Nephron progenitor cell (in vitro differentiated cells): Measurements from ENCODE around the gene MAGI1.

Source experiments
- DNase-seq: peaks from one replicate; pipeline ENCODE4 v3.0.0; 2021
- H3K27ac Mint-ChIP-seq: 2 replicates; pipeline ENCODE4 v1.8.0; 2021; ENCODE audit warnings: mild to moderate bottlenecking, moderate library complexity, mixed read lengths
- H3K27me3 Mint-ChIP-seq: 2 replicates; pipeline ENCODE4 v1.8.0; 2021; ENCODE audit warnings: mild to moderate bottlenecking, low read depth, mixed read lengths; ENCODE audit not compliant: poor library complexity
- H3K36me3 Mint-ChIP-seq: 2 replicates; pipeline ENCODE4 v1.8.0; 2021; ENCODE audit warnings: low read depth, mixed read lengths
- H3K4me1 Mint-ChIP-seq: 2 replicates; pipeline ENCODE4 v1.8.0; 2021; ENCODE audit warnings: mixed read lengths
- H3K4me3 Mint-ChIP-seq: 2 replicates; pipeline ENCODE4 v1.8.0; 2021; ENCODE audit warnings: mild to moderate bottlenecking, moderate library complexity, mixed read lengths
- H3K9me3 Mint-ChIP-seq: 2 replicates; pipeline ENCODE4 v1.8.0; 2021; ENCODE audit warnings: mild to moderate bottlenecking, moderate library complexity, mixed read lengths
- TF ChIP-seq, protein P1 (sequence below): fragments of 200-600 bp; sonication (generic); IDR thresholded peaks from 2 replicates; pipeline ENCODE4 v1.5.0; 2021; ENCODE audit warnings: antibody characterized with exemption

The MAGI1 gene

GRCh38 chr3:66012711-66013110, 26.0 kb downstream of the MAGI1 start:
- DNase-seq, result no peak
- H3K4me3 Mint-ChIP-seq, result no peak overlapping the region
- TF ChIP-seq, protein P1, sequence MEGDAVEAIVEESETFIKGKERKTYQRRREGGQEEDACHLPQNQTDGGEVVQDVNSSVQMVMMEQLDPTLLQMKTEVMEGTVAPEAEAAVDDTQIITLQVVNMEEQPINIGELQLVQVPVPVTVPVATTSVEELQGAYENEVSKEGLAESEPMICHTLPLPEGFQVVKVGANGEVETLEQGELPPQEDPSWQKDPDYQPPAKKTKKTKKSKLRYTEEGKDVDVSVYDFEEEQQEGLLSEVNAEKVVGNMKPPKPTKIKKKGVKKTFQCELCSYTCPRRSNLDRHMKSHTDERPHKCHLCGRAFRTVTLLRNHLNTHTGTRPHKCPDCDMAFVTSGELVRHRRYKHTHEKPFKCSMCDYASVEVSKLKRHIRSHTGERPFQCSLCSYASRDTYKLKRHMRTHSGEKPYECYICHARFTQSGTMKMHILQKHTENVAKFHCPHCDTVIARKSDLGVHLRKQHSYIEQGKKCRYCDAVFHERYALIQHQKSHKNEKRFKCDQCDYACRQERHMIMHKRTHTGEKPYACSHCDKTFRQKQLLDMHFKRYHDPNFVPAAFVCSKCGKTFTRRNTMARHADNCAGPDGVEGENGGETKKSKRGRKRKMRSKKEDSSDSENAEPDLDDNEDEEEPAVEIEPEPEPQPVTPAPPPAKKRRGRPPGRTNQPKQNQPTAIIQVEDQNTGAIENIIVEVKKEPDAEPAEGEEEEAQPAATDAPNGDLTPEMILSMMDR, result no peak
- no peak overlapping the region for H3K27ac Mint-ChIP-seq
- no peaks in the 10 kb centered on the region for H3K36me3 Mint-ChIP-seq
- no peaks in the 10 kb centered on the region for H3K9me3 Mint-ChIP-seq
- H3K4me1 Mint-ChIP-seq, result peaks cover 31% of the 10 kb centered on the region
- H3K27me3 Mint-ChIP-seq, result no peaks in the 10 kb centered on the region

DNA sequence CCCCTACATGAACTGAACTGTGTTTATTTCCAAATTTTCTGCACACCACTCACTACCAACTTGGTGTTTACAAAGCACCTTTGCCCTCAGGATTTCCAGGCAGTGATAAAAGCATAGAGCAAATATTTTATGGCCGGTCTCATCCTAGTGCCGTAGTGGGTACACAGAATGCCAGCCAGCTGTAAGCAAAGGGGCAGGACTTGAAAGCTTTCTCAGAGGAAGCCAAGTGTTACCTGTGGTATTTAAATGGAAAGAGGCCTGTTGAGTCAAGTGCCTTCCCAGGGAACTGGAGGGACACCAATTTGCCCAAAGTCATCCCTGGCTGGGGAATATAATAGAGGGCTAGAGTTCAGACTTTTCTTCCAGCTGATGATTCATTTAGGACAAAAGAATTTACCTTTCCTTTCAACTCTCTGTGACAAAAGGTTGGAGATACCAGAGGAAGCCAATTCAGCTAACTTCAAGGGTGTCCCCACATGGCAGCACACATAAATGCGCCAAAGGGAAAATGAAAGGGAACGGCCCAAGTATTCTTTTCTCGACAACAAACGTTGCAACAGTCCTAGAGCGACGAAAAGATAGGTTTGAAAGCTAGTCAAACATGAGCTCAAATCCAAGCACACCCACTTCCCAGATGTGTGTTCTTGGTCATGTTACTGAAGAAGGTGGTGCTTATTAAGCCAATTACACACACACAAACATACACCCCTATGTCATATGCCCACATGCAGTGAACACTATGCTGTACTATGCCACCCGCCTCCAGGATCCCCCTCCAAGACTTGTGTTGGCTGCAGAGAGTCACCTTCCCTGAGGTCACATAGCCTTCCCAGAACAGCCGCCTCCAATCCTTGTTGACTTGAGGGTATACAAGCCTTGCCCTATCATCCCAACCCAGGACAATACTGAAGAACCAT, 27.7 kb downstream of the MAGI1 start:
- DNase-seq, result no peak
- H3K27ac Mint-ChIP-seq, result no peak overlapping the region
- H3K27me3 Mint-ChIP-seq, result no peaks in the 10 kb centered on the region
- H3K36me3 Mint-ChIP-seq, result no peaks in the 10 kb centered on the region
- peaks cover 14% of the 10 kb centered on the region for H3K4me1 Mint-ChIP-seq
- H3K9me3 Mint-ChIP-seq, result no peaks in the 10 kb centered on the region
- TF ChIP-seq, protein P1, result no peak
- no peak overlapping the region for H3K4me3 Mint-ChIP-seq

DNA sequence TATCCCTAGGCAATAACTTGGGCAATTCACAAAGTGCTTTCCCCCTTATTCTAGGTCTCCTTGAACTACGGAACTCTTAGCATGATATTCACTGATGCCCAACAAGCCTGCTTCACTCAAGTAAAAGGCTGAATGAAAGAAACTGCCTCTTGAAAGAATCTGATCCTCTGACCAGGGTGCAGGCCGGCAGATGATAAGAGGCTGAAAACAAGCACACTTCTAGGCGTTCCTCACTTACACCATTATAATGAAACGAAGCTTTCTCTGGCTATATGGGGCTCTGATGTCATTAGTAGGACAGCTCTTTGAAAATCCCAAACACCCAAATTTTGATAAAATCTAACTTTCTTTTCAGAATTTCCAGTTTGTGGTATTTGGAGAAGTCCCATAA, 28.4 kb downstream of the MAGI1 start:
- no peak overlapping the region for H3K27ac Mint-ChIP-seq
- peaks cover 7% of the 10 kb centered on the region for H3K4me1 Mint-ChIP-seq
- H3K9me3 Mint-ChIP-seq, result no peaks in the 10 kb centered on the region
- H3K27me3 Mint-ChIP-seq, result no peaks in the 10 kb centered on the region
- H3K36me3 Mint-ChIP-seq, result no peaks in the 10 kb centered on the region
- no peak overlapping the region for H3K4me3 Mint-ChIP-seq
- DNase-seq, result no peak
- TF ChIP-seq, protein P1, result no peak

- no peak overlapping the region for H3K27ac Mint-ChIP-seq
- peaks cover 17% of the 10 kb centered on the region for H3K36me3 Mint-ChIP-seq
- H3K9me3 Mint-ChIP-seq, result no peaks in the 10 kb centered on the region
- H3K4me3 Mint-ChIP-seq, result no peak overlapping the region
- peaks cover 6% of the 10 kb centered on the region for H3K4me1 Mint-ChIP-seq
- no peaks in the 10 kb centered on the region for H3K27me3 Mint-ChIP-seq
- TF ChIP-seq, protein P1, result no peak
- DNase-seq, result no peak
These were observed 34.5 kb downstream of the MAGI1 start for GRCh38 chr3:66004244-66004643.

DNA sequence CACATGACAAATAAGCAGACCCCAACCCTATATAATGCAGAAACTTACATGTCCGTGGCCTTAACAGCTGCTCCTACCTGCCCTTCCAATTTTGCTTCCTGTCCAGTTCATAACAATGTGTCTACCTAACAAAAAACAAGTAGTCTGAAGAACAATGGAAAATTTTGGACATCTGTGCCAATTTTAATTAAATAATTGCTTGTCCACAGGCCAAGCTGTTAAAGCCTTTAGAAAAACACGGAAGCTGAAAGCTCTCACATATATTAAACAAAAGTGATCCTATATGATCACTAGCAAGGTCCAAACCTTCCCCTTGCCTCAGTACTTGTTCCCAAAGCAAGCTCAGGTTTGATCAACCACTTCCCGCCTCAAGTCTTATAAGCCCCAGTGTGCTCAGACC, 37.1 kb downstream of the MAGI1 start:
- Mint-ChIP-seq H3K4me3 (no peak overlapping the region), H3K9me3 (no peaks in the 10 kb centered on the region), H3K36me3 (peaks cover 17% of the 10 kb centered on the region), H3K27me3 (peaks cover 3% of the 10 kb centered on the region), H3K4me1 (peaks cover 11% of the 10 kb centered on the region), H3K27ac (no peak overlapping the region)
- TF ChIP-seq, protein P1, result no peak
- DNase-seq, result no peak

- Mint-ChIP-seq H3K4me3 (no peak overlapping the region), H3K9me3 (no peaks in the 10 kb centered on the region), H3K4me1 (peaks cover 11% of the 10 kb centered on the region), H3K36me3 (peaks cover 17% of the 10 kb centered on the region), H3K27me3 (peaks cover 3% of the 10 kb centered on the region), H3K27ac (no peak overlapping the region)
- no peak for DNase-seq
- TF ChIP-seq, protein P1, result no peak
These were observed 38.2 kb downstream of the MAGI1 start for GRCh38 chr3:66000506-66000905.
